SK-N-MC (cell line): ENCODE data around the gene B4GALNT2.

Experiments used
- EZH2 ChIP-seq: fragments of 200-600 bp; sonication (generic); IDR thresholded peaks from one replicate; pipeline ENCODE4 v1.6.1; 2017; ENCODE audit warnings: antibody characterized with exemption
- FOXP2 ChIP-seq: optimal IDR thresholded peaks from 2 replicates; pipeline ENCODE3; 2011; ENCODE audit warnings: mild to moderate bottlenecking, moderate library complexity; ENCODE audit not compliant: insufficient read depth; ENCODE audit errors: extremely low read length, control extremely low read depth
- POLR2AphosphoS5 ChIP-seq: IDR thresholded peaks from 2 replicates; pipeline ENCODE4 v1.6.1; 2012; ENCODE audit warnings: mild to moderate bottlenecking, low read depth, low read length, borderline replicate concordance

DNA sequence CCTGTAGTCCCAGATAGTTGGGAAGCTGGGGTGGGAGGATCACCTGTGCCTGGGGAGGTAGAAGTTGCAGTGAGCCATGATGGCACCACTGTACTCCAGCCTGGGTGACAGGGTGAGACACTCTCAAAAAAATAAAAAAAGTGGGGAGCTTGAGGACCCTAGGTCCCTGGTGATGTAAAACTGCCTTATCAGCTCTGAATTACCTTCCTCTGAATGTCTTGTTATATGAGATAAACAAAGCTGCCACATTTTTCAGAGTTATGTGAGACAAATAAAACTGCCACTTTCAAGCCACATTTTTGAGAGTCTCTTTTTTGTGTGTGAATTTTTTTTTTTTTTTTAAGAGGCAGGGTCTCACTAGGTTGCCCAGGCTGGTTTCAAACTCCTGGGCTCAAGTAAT lies 32.0 kb upstream of the B4GALNT2 start:
- no peak for TF ChIP-seq EZH2
- TF ChIP-seq POLR2AphosphoS5, result no peak
- no peak for TF ChIP-seq FOXP2
